Lower lobe of right lung (tissue), 2 donors: ENCODE data around the gene ARID1B. TPM values are rescaled to one million over a fixed set of nuclear protein-coding genes. Genes with fewer than 3 reads are reported as not detected.

Experiments used
- ATAC-seq, 2 donors: fragments of 200-7000 bp; cut with Tn5 transposase; one replicate each; pipeline ENCODE4 v1.9.1; 2020 to 2022; ENCODE audit warnings: mild to moderate bottlenecking in 2 of 2, moderate library complexity in 2 of 2
- DNase-seq: peaks from one replicate; pipeline ENCODE4 v3.0.0-alpha.2; 2020
- H3K27ac ChIP-seq: fragments of 200-600 bp; one replicate; pipeline ENCODE4 v1.8.0; 2022
- H3K27me3 ChIP-seq: fragments of 200-600 bp; one replicate; pipeline ENCODE4 v1.8.0; 2022; ENCODE audit warnings: low read depth
- H3K36me3 ChIP-seq: fragments of 200-600 bp; one replicate; pipeline ENCODE4 v1.8.0; 2022; ENCODE audit warnings: mild to moderate bottlenecking
- H3K4me1 ChIP-seq: fragments of 200-600 bp; one replicate; pipeline ENCODE4 v1.8.0; 2022
- H3K4me3 ChIP-seq: fragments of 200-600 bp; one replicate; pipeline ENCODE4 v1.8.0; 2022; ENCODE audit warnings: mild to moderate bottlenecking
- H3K9me3 ChIP-seq: fragments of 200-600 bp; one replicate; pipeline ENCODE4 v1.8.0; 2022
- CTCF ChIP-seq: fragments of 200-600 bp; IDR thresholded peaks from one replicate; pipeline ENCODE4 v1.8.0; 2022; ENCODE audit warnings: antibody characterized with exemption, mild to moderate bottlenecking
- intact Hi-C: fragments of 100-400 bp; cut with DNase I; formaldehyde crosslinking; loops from one replicate; pipeline ENCODE4 v1.11.0; 2022
- total RNA-seq: library from RNA; stranded (reverse); fragmentation: NEBNext Ultra II Directional; extraction: Animal tissue kit (Norgen Biotek cat#: 25700); gene quantifications from one replicate; pipeline ENCODE4 v1.2.1, GENCODE V29; 2021
- donor health status: DM: no; HTN: yes; CAD: no; lungs with severe emphysema.

Gene ARID1B
- total RNA-seq, 1 donor from 2014 or later = 95.5 TPM

DNA sequence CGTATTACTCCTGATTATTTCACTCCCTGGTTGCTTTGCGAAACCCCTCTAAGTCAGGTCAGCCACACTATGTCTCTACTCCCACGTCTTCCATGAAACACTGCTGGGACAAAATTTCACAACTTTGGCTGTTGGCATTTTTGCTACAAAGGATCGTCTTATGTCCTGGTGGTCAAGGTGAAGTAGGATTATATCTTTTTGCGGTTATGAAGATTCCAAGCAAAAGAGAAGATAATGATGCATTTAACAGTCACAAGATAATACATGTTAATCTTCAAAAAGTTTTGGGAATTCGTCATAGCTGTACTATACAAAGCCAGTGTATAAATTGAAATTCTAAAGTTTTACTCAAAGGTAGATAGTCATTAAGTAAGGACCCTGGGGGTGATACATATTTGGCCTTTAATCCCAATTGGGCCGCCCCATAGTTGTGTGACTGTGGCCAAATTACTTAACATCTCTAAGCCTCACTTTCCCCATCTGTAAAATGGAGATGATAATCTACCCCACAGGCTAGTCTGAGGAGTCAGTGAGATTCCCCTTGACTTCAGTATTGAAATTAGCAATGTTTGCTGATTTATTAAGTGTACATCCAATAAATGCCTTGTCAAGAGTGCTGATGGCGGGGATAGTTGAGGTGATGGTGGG lies 212.1 kb downstream of the ARID1B start:
- Histone ChIP-seq H3K9me3 (no peaks in the 10 kb centered on the region), H3K4me3 (no peak overlapping the region), H3K27ac (no peak overlapping the region), H3K36me3 (no peaks in the 10 kb centered on the region), H3K4me1 (peaks cover 46% of the 10 kb centered on the region), H3K27me3 (no peaks in the 10 kb centered on the region)
- no peak for DNase-seq
- TF ChIP-seq CTCF = no peak
- intact Hi-C loops = no loop called here
- ATAC-seq = no peak

DNA sequence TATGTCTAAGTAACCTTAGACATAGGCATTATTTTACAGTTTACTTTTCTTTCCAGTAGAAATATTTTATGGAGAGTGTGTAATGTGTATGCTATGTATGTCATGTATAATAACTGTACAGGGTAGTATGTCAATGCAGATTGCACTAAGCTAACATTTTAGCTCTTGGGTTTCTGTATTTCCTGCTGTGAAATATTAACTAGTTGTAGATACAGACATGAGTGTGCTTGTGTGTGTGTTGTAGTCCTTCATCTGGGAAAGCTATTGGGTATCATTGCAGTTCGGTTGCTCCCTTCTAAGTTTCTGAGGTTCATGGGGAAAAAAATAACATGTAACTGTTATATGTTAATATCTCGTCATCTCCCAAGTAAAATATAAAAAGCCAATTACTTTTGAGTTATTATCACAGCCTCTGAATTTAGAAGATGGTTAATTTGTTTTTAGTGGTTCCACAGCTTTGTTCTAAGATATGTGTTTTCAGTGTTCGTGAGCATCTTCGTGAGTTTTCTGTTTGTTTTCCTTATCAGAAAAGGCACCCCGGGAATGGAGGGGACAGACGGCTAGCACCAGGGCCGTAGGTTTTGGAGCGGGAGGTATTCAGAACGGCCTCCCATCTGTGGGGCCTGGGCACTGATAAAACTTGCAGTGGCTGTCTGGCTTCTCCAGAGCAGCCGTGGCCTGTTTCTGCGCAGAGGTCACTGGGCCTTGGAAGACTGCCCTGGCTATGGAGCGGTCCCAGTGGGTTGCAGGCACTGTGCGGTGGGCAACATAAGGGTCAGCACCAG lies 215.0 kb downstream of the ARID1B start:
- Histone ChIP-seq H3K36me3 (no peaks in the 10 kb centered on the region), H3K27me3 (no peaks in the 10 kb centered on the region), H3K27ac (no peak overlapping the region), H3K4me3 (no peak overlapping the region), H3K4me1 (peaks cover 39% of the 10 kb centered on the region), H3K9me3 (no peaks in the 10 kb centered on the region)
- DNase-seq (no peak), ATAC-seq (no peak)
- TF ChIP-seq CTCF = no peak
- intact Hi-C loops = no loop called here

DNA sequence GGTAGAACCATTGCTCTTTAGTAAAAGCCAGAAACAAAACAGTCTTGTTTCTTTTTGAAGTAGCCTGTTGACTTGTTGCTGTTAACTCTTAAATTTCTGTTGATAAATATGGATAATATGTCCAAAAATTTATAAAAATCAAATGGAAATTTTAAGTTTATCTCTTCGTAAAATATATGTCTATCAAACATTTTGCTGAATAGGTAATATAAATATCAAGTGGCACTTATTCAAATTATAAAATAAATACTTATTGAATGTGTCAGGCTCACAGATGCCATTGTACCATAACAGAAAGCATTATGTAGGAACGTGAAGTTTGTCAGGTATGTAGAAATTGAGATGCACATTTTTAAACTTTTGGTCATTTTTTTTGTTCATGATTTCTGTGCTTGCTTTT lies 216.5 kb downstream of the ARID1B start:
- intact Hi-C loops = no loop called here
- Histone ChIP-seq H3K4me1 (peaks cover 31% of the 10 kb centered on the region), H3K27ac (no peak overlapping the region), H3K4me3 (no peak overlapping the region), H3K27me3 (no peaks in the 10 kb centered on the region), H3K9me3 (no peaks in the 10 kb centered on the region), H3K36me3 (no peaks in the 10 kb centered on the region)
- DNase-seq (no peak), ATAC-seq (no peak)
- no peak for TF ChIP-seq CTCF

GRCh38 chr6:156994215-156995076 lies 217.3 kb downstream of the ARID1B start:
- Histone ChIP-seq H3K27ac (no peak overlapping the region), H3K36me3 (no peaks in the 10 kb centered on the region), H3K9me3 (no peaks in the 10 kb centered on the region), H3K4me3 (no peak overlapping the region), H3K27me3 (no peaks in the 10 kb centered on the region), H3K4me1 (peaks cover 25% of the 10 kb centered on the region)
- no peak for DNase-seq
- peak; percentile 26 to 39 for ATAC-seq
- no peak for TF ChIP-seq CTCF
- intact Hi-C loops = no loop called here

GRCh38 chr6:156995502-156995901 lies 218.3 kb downstream of the ARID1B start:
- no peaks in the 10 kb centered on the region for H3K9me3 ChIP-seq
- intact Hi-C loops = no loop called here
- H3K4me1 ChIP-seq = peaks cover 25% of the 10 kb centered on the region
- H3K27me3 ChIP-seq = no peaks in the 10 kb centered on the region
- ATAC-seq (peak in 1 of 2 donors; percentile 23), DNase-seq (no peak)
- no peaks in the 10 kb centered on the region for H3K36me3 ChIP-seq
- no peak overlapping the region for H3K27ac ChIP-seq
- no peak for TF ChIP-seq CTCF
- no peak overlapping the region for H3K4me3 ChIP-seq
